DLD1 (cell line): ENCODE measurements around the gene WDR36.

ENCODE experiments used
- in situ Hi-C: cut with HindIII; loops from 2 replicates; pipeline ENCODE4 v1.10.0; 2017; ENCODE audit warnings: low sequenced_read_pairs

The WDR36 gene

DNA sequence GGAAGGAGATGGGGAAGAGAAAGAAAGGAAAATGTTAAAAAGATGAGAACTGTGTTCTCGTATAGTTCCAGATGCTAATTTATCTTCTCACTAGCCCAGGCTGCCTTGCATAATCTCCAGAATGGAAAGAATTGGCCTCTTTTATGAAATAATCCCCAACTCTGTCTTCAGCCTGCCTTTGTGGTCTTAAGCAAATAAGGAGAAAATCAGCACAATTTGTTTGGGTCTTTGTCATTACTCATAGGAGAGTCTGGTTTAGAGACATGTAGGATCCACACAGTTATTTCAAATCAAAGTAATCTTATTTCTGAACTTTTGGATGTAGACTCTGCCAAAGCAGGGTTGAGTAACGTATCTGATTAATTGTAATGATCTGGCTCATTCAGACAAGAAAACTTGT is 81.3 kb downstream of the WDR36 start:
- in situ Hi-C loops, result no loop called here
